C4-2B (cell line): ENCODE results near the gene CALY.

Experiments
- H3K27ac ChIP-seq: fragments of 450-650 bp; 2 replicates; pipeline ENCODE4 v1.5.1; 2017
- ZFX ChIP-seq: fragments of 450-650 bp; IDR thresholded peaks from 2 replicates; pipeline ENCODE4 v1.6.1; 2017
- TF ChIP-seq, protein P1 (sequence below): fragments of 450-650 bp; conservative IDR thresholded peaks from 2 replicates; pipeline ENCODE4 v1.5.1; 2017; ENCODE audit warnings: mild to moderate bottlenecking

Gene CALY

DNA sequence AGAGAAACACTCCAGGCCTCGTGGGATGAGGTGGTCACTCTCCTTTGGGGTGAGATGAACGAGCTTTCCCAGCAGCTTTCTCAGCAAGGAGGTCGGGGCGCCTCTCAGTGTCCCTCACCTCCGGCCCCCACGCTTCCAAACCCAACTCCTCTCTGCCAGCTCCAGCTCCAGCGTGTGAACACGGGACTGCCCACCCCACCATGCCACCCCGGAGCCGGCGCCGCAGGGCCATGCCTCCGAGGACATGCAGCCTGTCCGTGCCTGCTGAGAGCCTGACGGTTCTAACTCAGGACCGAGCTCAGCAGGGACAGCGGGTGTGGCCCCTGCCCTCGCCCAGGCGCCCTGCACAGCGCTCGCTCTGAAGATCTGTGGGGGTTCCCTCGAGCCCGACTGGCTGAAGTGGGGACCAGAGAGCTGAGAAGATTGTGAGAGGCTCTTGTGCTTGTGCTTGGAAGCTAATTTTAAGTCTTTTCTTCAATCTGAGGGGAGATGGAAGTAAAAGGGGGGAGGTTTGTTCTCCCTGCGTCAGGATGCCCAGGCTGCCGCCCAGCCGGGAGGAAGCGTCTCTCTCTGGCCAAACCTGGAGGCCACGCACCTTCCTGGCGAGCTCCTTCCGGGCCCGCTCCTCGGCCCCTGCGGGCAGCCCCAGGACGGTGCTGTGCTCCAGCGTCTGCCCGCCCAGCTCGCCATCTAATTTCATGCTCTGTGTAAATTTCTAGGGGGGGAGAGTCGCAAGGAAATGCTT is 54.9 kb downstream of the CALY start:
- no peak for TF ChIP-seq ZFX
- TF ChIP-seq, protein P1, sequence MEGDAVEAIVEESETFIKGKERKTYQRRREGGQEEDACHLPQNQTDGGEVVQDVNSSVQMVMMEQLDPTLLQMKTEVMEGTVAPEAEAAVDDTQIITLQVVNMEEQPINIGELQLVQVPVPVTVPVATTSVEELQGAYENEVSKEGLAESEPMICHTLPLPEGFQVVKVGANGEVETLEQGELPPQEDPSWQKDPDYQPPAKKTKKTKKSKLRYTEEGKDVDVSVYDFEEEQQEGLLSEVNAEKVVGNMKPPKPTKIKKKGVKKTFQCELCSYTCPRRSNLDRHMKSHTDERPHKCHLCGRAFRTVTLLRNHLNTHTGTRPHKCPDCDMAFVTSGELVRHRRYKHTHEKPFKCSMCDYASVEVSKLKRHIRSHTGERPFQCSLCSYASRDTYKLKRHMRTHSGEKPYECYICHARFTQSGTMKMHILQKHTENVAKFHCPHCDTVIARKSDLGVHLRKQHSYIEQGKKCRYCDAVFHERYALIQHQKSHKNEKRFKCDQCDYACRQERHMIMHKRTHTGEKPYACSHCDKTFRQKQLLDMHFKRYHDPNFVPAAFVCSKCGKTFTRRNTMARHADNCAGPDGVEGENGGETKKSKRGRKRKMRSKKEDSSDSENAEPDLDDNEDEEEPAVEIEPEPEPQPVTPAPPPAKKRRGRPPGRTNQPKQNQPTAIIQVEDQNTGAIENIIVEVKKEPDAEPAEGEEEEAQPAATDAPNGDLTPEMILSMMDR = no peak
- H3K27ac ChIP-seq = no peak overlapping the region

DNA sequence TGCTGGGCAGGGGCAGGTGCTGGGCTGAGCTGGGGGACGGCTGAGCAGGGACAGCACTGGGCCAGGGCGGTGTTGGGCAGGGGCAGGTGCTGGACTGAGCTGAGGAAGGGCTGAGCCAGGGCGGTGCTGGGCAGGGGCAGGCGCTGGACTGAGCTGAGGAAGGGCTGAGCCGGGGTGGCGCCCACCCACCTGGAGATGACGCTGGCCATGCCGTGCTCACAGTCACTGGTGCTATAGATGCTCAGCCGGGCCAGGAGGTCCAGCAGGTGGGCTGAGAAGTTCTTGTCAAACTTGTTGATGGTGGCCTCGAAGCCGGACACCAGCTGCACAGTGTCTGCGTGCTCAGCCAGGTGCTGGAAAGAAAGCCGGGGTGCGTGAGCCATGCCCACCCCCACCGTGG is 55.6 kb downstream of the CALY start:
- TF ChIP-seq, protein P1 = no peak
- no peak for TF ChIP-seq ZFX
- no peak overlapping the region for H3K27ac ChIP-seq

DNA sequence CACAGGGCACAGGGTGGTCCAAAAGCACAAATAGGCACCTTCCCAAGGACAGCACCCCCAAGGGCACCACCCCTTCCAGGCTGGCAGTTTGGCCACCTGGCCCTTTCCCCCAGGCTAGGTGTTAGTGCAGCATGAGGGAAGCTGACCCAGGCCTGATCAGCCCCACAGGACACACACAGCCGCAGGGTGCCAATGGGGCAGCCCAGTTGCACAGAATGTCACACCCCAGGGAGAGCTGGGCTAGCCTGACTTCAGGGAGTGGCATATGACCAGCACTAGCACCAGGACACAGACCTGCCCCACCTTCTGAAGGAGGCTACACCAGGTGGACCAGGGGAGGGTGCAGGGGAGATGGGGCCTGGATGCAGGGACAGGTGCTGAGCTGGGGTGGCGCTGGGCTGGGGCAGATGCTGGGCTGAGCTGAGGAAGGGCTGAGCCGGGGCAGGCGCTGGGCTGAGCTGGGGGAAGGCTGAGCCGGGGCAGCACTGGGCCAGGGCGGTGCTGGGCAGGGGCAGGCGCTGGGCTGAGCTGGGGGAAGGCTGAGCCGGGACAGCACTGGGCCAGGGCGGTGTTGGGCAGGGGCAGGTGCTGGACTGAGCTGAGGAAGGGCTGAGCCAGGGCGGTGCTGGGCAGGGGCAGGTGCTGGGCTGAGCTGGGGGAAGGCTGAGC is 56.2 kb downstream of the CALY start:
- no peak overlapping the region for H3K27ac ChIP-seq
- TF ChIP-seq, protein P1 = no peak
- TF ChIP-seq ZFX = no peak

GRCh38 chr10:133279326-133280226 is 57.1 kb downstream of the CALY start:
- H3K27ac ChIP-seq = no peak overlapping the region; the same call in 1 of the 2 replicates

GRCh38 chr10:133278577-133279265 is 58.0 kb downstream of the CALY start:
- H3K27ac ChIP-seq = peak overlapping the region; percentile 9
- TF ChIP-seq ZFX = no peak
- TF ChIP-seq, protein P1 = no peak

More at GRCh38 chr10:133279326-133280226, 57.1 kb downstream of the CALY start:
- no peak for TF ChIP-seq ZFX
- TF ChIP-seq, protein P1 = no peak

GRCh38 chr10:133277993-133278576 is 58.6 kb downstream of the CALY start:
- peak overlapping the region; percentile 9 for H3K27ac ChIP-seq
- TF ChIP-seq, protein P1 = no peak
- TF ChIP-seq ZFX = no peak
